Ishikawa (cell line): ENCODE measurements around the gene COG1.

Source experiments
- CEBPB ChIP-seq: IDR thresholded peaks from 2 replicates; pipeline ENCODE4 v1.6.1; 2012
- CREB1 ChIP-seq: IDR thresholded peaks from 2 replicates; pipeline ENCODE4 v1.6.1; 2012; ENCODE audit warnings: low read depth
- EGR1 ChIP-seq: IDR thresholded peaks from 2 replicates; pipeline ENCODE4 v1.6.1; 2012
- EP300 ChIP-seq: IDR thresholded peaks from 2 replicates; pipeline ENCODE4 v1.6.1; 2012; ENCODE audit warnings: borderline replicate concordance
- FOXM1 ChIP-seq: IDR thresholded peaks from 2 replicates; pipeline ENCODE4 v1.6.1; 2012; ENCODE audit warnings: low read depth, borderline replicate concordance
- NFIC ChIP-seq: IDR thresholded peaks from 2 replicates; pipeline ENCODE4 v1.6.1; 2012
- RAD21 ChIP-seq: IDR thresholded peaks from 2 replicates; pipeline ENCODE4 v1.6.1; 2012; ENCODE audit warnings: low read depth
- TAF1 ChIP-seq: IDR thresholded peaks from 2 replicates; pipeline ENCODE4 v1.6.1; 2012; ENCODE audit warnings: low read depth, mild to moderate bottlenecking
- TCF12 ChIP-seq: IDR thresholded peaks from 2 replicates; pipeline ENCODE4 v1.6.1; 2012; ENCODE audit warnings: low read depth
- TEAD4 ChIP-seq: IDR thresholded peaks from 2 replicates; pipeline ENCODE4 v1.6.1; 2012
- YY1 ChIP-seq: IDR thresholded peaks from 2 replicates; pipeline ENCODE4 v1.6.1; 2012; ENCODE audit warnings: low read depth
- ZBTB7A ChIP-seq: IDR thresholded peaks from 2 replicates; pipeline ENCODE4 v1.6.1; 2012; ENCODE audit warnings: low read depth
- TF ChIP-seq, protein P1 (sequence below): IDR thresholded peaks from 2 replicates; pipeline ENCODE4 v1.6.1; 2012
- TF ChIP-seq, protein P2 (sequence below): IDR thresholded peaks from 2 replicates; pipeline ENCODE4 v1.6.1; 2012
- TF ChIP-seq, protein P3 (sequence below): IDR thresholded peaks from 2 replicates; pipeline ENCODE4 v1.6.1; 2012; ENCODE audit warnings: low read depth, mild to moderate bottlenecking

Gene COG1

DNA sequence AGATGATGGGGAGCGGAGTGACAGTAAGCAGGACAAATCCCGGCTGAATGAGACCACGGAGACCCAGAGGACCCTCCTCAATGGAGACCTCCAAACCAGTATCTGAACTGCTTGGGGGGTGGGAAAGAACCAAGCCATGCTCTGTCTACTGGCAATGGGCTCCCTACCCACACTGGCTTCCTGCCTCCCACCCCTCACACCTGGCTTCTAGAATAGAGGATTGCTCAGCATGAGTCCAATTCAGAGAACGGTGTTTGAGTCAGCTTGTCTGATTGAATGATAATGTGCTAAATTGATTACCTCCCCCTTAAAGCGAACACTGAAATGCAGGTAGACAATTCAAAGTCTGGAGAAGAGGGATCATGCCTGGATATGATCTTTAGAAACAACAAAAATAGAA is 22.5 kb upstream of the COG1 start:
- TF ChIP-seq TEAD4 (no peak), EP300 (no peak), CEBPB (no peak), TCF12 (no peak)
- TF ChIP-seq, protein P1, sequence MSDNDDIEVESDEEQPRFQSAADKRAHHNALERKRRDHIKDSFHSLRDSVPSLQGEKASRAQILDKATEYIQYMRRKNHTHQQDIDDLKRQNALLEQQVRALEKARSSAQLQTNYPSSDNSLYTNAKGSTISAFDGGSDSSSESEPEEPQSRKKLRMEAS, result no peak

DNA sequence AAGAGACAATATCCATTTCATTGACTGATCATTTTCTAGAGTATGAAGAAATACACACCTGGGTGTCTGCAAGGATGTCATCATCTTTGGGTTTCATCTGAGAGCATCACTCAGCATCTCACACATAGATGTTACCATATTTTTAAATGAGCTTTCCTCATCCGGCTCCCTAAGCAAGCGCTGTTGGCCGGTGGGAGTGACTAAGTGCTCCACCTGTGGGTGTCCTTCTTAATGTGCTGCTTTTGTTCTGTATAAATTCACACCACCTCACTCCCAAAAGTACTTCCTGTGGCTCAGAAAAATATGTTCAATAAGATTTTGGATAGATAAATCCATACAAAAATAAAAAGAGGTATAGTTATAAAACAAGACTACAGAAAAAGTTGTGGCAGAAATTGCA is 20.6 kb upstream of the COG1 start:
- TF ChIP-seq TAF1 (no peak), YY1 (no peak), EGR1 (no peak), RAD21 (no peak), TCF12 (no peak), ZBTB7A (no peak), EP300 (no peak), TEAD4 (no peak), FOXM1 (no peak), CEBPB (no peak), CREB1 (no peak), NFIC (no peak)
- TF ChIP-seq, protein P2, sequence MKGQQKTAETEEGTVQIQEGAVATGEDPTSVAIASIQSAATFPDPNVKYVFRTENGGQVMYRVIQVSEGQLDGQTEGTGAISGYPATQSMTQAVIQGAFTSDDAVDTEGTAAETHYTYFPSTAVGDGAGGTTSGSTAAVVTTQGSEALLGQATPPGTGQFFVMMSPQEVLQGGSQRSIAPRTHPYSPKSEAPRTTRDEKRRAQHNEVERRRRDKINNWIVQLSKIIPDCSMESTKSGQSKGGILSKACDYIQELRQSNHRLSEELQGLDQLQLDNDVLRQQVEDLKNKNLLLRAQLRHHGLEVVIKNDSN, result no peak
- TF ChIP-seq, protein P3, sequence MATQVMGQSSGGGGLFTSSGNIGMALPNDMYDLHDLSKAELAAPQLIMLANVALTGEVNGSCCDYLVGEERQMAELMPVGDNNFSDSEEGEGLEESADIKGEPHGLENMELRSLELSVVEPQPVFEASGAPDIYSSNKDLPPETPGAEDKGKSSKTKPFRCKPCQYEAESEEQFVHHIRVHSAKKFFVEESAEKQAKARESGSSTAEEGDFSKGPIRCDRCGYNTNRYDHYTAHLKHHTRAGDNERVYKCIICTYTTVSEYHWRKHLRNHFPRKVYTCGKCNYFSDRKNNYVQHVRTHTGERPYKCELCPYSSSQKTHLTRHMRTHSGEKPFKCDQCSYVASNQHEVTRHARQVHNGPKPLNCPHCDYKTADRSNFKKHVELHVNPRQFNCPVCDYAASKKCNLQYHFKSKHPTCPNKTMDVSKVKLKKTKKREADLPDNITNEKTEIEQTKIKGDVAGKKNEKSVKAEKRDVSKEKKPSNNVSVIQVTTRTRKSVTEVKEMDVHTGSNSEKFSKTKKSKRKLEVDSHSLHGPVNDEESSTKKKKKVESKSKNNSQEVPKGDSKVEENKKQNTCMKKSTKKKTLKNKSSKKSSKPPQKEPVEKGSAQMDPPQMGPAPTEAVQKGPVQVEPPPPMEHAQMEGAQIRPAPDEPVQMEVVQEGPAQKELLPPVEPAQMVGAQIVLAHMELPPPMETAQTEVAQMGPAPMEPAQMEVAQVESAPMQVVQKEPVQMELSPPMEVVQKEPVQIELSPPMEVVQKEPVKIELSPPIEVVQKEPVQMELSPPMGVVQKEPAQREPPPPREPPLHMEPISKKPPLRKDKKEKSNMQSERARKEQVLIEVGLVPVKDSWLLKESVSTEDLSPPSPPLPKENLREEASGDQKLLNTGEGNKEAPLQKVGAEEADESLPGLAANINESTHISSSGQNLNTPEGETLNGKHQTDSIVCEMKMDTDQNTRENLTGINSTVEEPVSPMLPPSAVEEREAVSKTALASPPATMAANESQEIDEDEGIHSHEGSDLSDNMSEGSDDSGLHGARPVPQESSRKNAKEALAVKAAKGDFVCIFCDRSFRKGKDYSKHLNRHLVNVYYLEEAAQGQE, result no peak
- TF ChIP-seq, protein P1, result no peak

DNA sequence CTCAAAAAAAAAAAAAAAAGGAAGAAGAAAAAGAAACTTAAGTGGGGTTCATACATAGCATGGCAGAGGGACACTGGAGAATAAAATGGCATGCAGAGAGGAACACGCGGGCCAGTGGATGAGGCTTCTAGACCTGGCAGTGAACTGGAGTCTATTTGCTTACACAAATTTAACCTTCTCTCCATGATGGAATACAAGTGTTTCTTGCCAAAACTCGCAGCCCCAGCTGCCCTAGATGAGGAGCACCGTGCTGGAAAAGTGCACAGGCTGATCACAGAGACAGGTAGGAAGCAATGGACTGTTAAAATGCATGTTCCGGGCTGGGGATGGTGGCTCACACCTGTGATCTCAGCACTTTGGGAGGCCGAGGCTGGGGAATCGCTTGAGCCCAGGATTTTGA is 18.7 kb upstream of the COG1 start:
- TF ChIP-seq TAF1 (no peak), YY1 (no peak), EGR1 (no peak), ZBTB7A (no peak), FOXM1 (no peak), EP300 (no peak)
- TF ChIP-seq, protein P1, result no peak
- TF ChIP-seq, protein P2, result no peak
- TF ChIP-seq, protein P3, result no peak

DNA sequence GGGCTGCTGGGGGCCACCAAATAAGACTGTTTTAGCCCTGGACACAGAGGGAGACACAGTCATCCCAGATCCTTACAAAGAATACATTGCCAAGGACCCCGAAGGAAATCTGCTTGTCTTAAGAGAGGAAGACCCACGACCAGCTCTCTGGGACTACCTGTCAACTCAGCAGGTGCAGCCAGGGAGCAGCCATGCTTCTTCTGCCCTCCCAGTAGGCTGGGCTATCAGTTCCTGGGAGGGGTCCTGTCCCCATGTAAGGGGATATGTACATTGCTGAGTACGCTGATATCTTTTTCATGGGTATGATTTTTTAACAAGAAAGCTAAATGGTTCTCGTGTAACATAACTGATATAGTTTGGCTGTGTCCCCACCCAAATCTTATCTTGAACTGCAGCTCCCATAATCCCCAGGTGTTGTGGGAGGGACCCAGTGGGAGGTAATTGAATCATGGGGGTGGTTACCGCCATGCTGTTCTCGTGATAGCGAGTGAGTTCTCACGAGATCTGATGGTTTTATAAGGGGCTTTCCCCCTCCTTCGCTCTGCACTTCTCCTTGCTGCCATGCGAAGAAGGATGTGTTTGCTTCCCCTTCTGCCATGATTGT is 16.8 kb upstream of the COG1 start:
- no peak for TF ChIP-seq FOXM1
- TF ChIP-seq EP300, result no peak
- TF ChIP-seq, protein P3, result no peak
- no peak for TF ChIP-seq CEBPB
- TF ChIP-seq YY1, result no peak
- TF ChIP-seq, protein P2, result no peak
- no peak for TF ChIP-seq TEAD4
- TF ChIP-seq, protein P1, result no peak
- TF ChIP-seq NFIC, result no peak
- no peak for TF ChIP-seq CREB1
- no peak for TF ChIP-seq TCF12
- no peak for TF ChIP-seq RAD21
- no peak for TF ChIP-seq ZBTB7A
- no peak for TF ChIP-seq TAF1
